ENCODE measurements around the gene ARID5A. TPM values are rescaled to one million over a fixed set of nuclear protein-coding genes. Genes with fewer than 3 reads are reported as not detected.

The ARID5A gene
- total RNA-seq, 1 experiment from 2014 or later, result 3.2 TPM

- no peak for DNase-seq (ENCODE audit: low spot score)
These were observed 29.7 kb upstream of the ARID5A start for GRCh38 chr2:96506907-96507240.

- peak; percentile 75 for DNase-seq (ENCODE audit: low spot score)
These were observed 28.5 kb upstream of the ARID5A start for GRCh38 chr2:96507957-96508520.

- DNase-seq (ENCODE audit: low spot score), result no peak
These were observed 27.9 kb upstream of the ARID5A start for GRCh38 chr2:96508521-96509113.

GRCh38 chr2:96509114-96509846 lies 27.3 kb upstream of the ARID5A start:
- DNase-seq (ENCODE audit: low spot score), result peak; percentile 95

GRCh38 chr2:96509847-96510230 lies 26.7 kb upstream of the ARID5A start:
- DNase-seq (ENCODE audit: low spot score), result no peak

- DNase-seq (ENCODE audit: low spot score), result no peak
These were observed 25.5 kb upstream of the ARID5A start for GRCh38 chr2:96510931-96511595.

GRCh38 chr2:96511851-96512250 lies 24.7 kb upstream of the ARID5A start:
- DNase-seq (ENCODE audit: low spot score), result no peak

GRCh38 chr2:96512341-96512740 lies 24.2 kb upstream of the ARID5A start:
- DNase-seq (ENCODE audit: low spot score), result no peak

- no peak for DNase-seq (ENCODE audit: low spot score)
These were observed 22.0 kb upstream of the ARID5A start for GRCh38 chr2:96514521-96514920.

GRCh38 chr2:96517079-96517478 lies 19.5 kb upstream of the ARID5A start:
- no peak for DNase-seq (ENCODE audit: low spot score)

- no peak for DNase-seq (ENCODE audit: low spot score)
These were observed 16.3 kb upstream of the ARID5A start for GRCh38 chr2:96520231-96520630.

GRCh38 chr2:96520697-96521096 lies 15.9 kb upstream of the ARID5A start:
- no peak for DNase-seq (ENCODE audit: low spot score)

- DNase-seq (ENCODE audit: low spot score), result no peak
These were observed 15.3 kb upstream of the ARID5A start for GRCh38 chr2:96521219-96521618.

GRCh38 chr2:96522304-96523203 lies 14.0 kb upstream of the ARID5A start:
- DNase-seq (ENCODE audit: low spot score), result no peak

- no peak for DNase-seq (ENCODE audit: low spot score)
These were observed 12.7 kb upstream of the ARID5A start for GRCh38 chr2:96523659-96524481.

- no peak for DNase-seq (ENCODE audit: low spot score)
These were observed 11.9 kb upstream of the ARID5A start for GRCh38 chr2:96524482-96525210.

- no peak for DNase-seq (ENCODE audit: low spot score)
These were observed 11.4 kb upstream of the ARID5A start for GRCh38 chr2:96525211-96525507.

GRCh38 chr2:96526101-96526591 lies 10.4 kb upstream of the ARID5A start:
- no peak for DNase-seq (ENCODE audit: low spot score)

GRCh38 chr2:96526615-96527285 lies 9.8 kb upstream of the ARID5A start:
- no peak for DNase-seq (ENCODE audit: low spot score)

Measured in HT-29 (cell line).